Measurements from ENCODE around the gene TMX4. TPM values are rescaled to one million over a fixed set of nuclear protein-coding genes. Genes with fewer than 3 reads are reported as not detected.

The TMX4 gene
- total RNA-seq, 5 donors from 2014 or later (not counting 1 experiment from before 2014, with no cell fraction given), result 44.2 to 69.7 (median 53.3) TPM

DNA sequence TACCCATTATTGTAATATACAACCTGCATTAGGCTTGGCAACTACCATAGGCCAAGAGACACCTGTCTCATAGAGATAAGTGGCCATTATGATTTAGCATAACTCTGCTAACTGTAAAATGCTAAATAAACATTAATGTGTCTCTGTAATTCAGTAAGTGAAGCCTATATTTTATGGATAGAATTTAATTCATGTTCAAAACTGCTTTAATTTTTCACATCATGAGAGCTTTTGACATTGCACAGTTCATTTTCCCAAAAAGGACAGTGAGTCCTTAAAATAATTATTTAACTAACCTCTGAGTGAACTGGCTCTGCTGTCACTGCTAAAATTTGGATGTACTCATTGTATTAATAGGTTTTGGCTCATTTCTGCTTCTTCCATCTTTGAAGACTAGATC is 41.4 kb upstream of the TMX4 start:
- H3K27ac Mint-ChIP-seq, result no peak overlapping the region
- DNase-seq (no peak), ATAC-seq (replicated peaks in 1 of 4) (no peak)
- Histone ChIP-seq H3K27me3 (replicated peaks in 1 of 2; ENCODE audit: control insufficient read depth in 2 of 2, extremely low read depth in 1 of 2, insufficient read depth in 2 of 2, low read length in 1 of 2) (peaks cover 0 to 4% of the 10 kb centered on the region in 2 experiments), H3K27ac (ENCODE audit: low read length) (no peak overlapping the region), H3K36me3 (ENCODE audit: control insufficient read depth in 2 of 2, extremely low read depth in 1 of 2, insufficient read depth in 1 of 2, low read length in 1 of 2) (no peaks in the 10 kb centered on the region), H3K4me1 (ENCODE audit: control insufficient read depth in 1 of 2, extremely low read depth in 1 of 2, insufficient read depth in 2 of 2, low read length in 2 of 2) (no peaks in the 10 kb centered on the region), H3K4me3 (ENCODE audit: control insufficient read depth in 1 of 2, extremely low read depth in 1 of 2, low read length in 1 of 2) (no peak overlapping the region), H3K9me3 (no peaks in the 10 kb centered on the region)
- H3K9me3 Mint-ChIP-seq, result no peaks in the 10 kb centered on the region
- POLR2A ChIA-PET, result no interaction called here
- no peaks in the 10 kb centered on the region for H3K36me3 Mint-ChIP-seq
- no peak overlapping the region for H3K4me3 Mint-ChIP-seq
- CTCF ChIA-PET, result no interaction called here
- H3K4me1 Mint-ChIP-seq, result no peaks in the 10 kb centered on the region
- H3K27me3 Mint-ChIP-seq, result peaks cover 13% of the 10 kb centered on the region in 2 donors

DNA sequence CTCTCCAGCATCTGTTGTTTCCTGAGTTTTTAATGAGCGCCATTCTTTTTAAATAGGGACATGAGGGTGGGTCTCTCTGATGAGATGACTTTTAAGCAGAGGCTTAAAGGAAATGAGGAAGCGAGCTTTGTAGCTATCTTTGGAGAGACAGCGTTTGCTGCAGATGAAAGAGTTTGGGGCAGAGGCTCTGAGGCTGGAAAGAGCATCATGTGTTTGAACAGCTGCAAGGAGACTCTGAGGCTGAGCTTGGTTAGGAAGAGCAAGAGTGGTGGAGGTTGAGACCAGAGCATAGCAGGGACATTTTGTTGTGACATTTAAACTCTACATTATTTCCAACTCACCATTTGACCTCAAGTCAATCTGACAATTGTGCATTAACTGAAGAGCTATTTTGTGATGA is 38.3 kb upstream of the TMX4 start:
- H3K9me3 ChIP-seq, result no peaks in the 10 kb centered on the region
- Mint-ChIP-seq H3K27ac (no peak overlapping the region), H3K27me3 (peaks cover 4 to 5% of the 10 kb centered on the region in 2 donors), H3K36me3 (no peaks in the 10 kb centered on the region), H3K4me3 (no peak overlapping the region), H3K4me1 (no peaks in the 10 kb centered on the region), H3K9me3 (no peaks in the 10 kb centered on the region)
- DNase-seq (no peak), ATAC-seq (replicated peaks in 1 of 4) (no peak)
- H3K36me3 ChIP-seq (ENCODE audit: control insufficient read depth in 2 of 2, extremely low read depth in 1 of 2, insufficient read depth in 1 of 2, low read length in 1 of 2), result no peaks in the 10 kb centered on the region
- POLR2A ChIA-PET, result no interaction called here
- CTCF ChIA-PET, result interaction anchor here (0.6 to 1.1 kb wide), 2 partner anchors 14 to 324 kb away, joined by 6 to 7 read pairs; no protein-coding TSS in a partner anchor
- H3K27ac ChIP-seq (ENCODE audit: low read length), result no peak overlapping the region
- no peaks in the 10 kb centered on the region for H3K4me1 ChIP-seq (ENCODE audit: control insufficient read depth in 1 of 2, extremely low read depth in 1 of 2, insufficient read depth in 2 of 2, low read length in 2 of 2)
- WGBS (ENCODE audit: insufficient coverage), result 4% methylated on average over 2 of the region's 3 CpGs
- H3K4me3 ChIP-seq (ENCODE audit: control insufficient read depth in 1 of 2, extremely low read depth in 1 of 2, low read length in 1 of 2), result no peak overlapping the region
- H3K27me3 ChIP-seq (replicated peaks in 1 of 2; ENCODE audit: control insufficient read depth in 2 of 2, extremely low read depth in 1 of 2, insufficient read depth in 2 of 2, low read length in 1 of 2), result no peaks in the 10 kb centered on the region

DNA sequence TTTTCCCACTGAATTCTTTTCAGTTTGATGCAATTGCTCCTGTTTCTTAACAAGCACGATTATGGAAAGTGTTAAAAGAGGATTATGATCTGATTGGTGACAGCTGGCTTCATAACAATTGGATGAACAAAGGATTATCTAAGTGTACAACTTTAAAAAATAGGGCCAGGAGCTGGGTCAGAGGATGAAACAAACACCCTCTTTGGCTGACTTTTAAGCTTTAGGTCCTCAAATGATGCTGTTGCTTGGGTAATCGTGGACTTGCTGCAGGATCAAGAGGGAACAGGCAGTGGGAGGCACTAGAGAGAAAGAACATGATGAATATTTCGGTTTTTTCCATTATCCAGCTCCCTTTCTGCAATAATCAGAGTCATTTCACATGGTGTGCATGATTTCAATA is 35.5 kb upstream of the TMX4 start:
- no peak for DNase-seq
- no peak overlapping the region for H3K27ac Mint-ChIP-seq
- H3K36me3 ChIP-seq (ENCODE audit: control insufficient read depth in 2 of 2, extremely low read depth in 1 of 2, insufficient read depth in 1 of 2, low read length in 1 of 2), result no peaks in the 10 kb centered on the region
- no peaks in the 10 kb centered on the region for H3K9me3 ChIP-seq
- POLR2A ChIA-PET, result no interaction called here
- WGBS (ENCODE audit: insufficient coverage), result no CpG with 5 or more reads among the region's 3 CpGs
- no peak for ATAC-seq (replicated peaks in 1 of 4)
- H3K4me1 Mint-ChIP-seq, result peaks cover 0 to 5% (median 4%) of the 10 kb centered on the region in 3 donors
- H3K27ac ChIP-seq (ENCODE audit: low read length), result no peak overlapping the region
- no peaks in the 10 kb centered on the region for H3K9me3 Mint-ChIP-seq
- H3K27me3 ChIP-seq (replicated peaks in 1 of 2; ENCODE audit: control insufficient read depth in 2 of 2, extremely low read depth in 1 of 2, insufficient read depth in 2 of 2, low read length in 1 of 2), result peaks cover 0 to 4% of the 10 kb centered on the region in 2 experiments
- H3K36me3 Mint-ChIP-seq, result no peaks in the 10 kb centered on the region
- no peak overlapping the region for H3K4me3 Mint-ChIP-seq
- H3K4me3 ChIP-seq (ENCODE audit: control insufficient read depth in 1 of 2, extremely low read depth in 1 of 2, low read length in 1 of 2), result no peak overlapping the region
- CTCF ChIA-PET, result interaction anchor here (0.6 to 1.3 kb wide), 2 partner anchors 12 to 344 kb away, joined by 3 to 4 read pairs; no protein-coding TSS in a partner anchor
- H3K4me1 ChIP-seq (ENCODE audit: control insufficient read depth in 1 of 2, extremely low read depth in 1 of 2, insufficient read depth in 2 of 2, low read length in 2 of 2), result no peaks in the 10 kb centered on the region
- peaks cover 3 to 10% of the 10 kb centered on the region in 2 donors for H3K27me3 Mint-ChIP-seq

DNA sequence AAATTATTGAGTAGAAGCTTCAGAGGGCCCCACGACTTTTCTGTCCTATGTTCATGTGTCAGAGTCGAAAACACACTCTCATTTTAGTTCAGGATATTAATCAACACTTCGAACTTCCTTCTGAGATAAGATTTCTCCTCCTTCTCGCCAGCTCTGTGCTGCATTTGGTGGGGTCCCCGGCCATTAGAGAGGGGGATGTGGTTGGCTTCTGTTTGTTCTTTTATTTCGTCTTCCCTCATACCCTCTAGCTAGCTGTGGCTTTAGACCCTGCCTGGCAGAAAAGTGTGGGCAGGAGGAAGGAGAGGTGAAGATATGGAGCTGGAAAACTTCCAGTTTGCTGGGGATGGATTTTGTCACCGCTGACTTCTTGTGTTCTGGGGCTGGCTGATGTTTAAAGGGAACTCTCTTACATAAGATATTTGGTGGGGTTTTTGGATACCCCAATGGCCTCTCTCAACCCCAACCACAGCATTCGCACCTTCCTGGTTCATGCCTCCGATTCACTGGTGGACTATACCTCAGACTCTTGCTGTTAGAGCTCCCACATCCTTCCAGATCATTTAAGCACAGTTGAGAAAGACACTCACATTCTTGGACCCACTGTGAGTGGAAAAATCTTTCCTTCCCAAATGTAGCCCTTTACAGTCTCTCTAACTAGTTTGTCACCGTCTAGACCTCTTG is 30.7 kb upstream of the TMX4 start:
- Mint-ChIP-seq H3K4me3 (no peak overlapping the region), H3K27me3 (peaks cover 0 to 6% of the 10 kb centered on the region in 2 donors), H3K4me1 (peaks cover 0 to 7% (median 5%) of the 10 kb centered on the region in 3 donors), H3K27ac (no peak overlapping the region), H3K36me3 (no peaks in the 10 kb centered on the region), H3K9me3 (no peaks in the 10 kb centered on the region)
- H3K27me3 ChIP-seq (replicated peaks in 1 of 2; ENCODE audit: control insufficient read depth in 2 of 2, extremely low read depth in 1 of 2, insufficient read depth in 2 of 2, low read length in 1 of 2), result peaks cover 0 to 6% of the 10 kb centered on the region in 2 experiments
- ATAC-seq (replicated peaks in 1 of 4), result no peak
- ChIA-PET POLR2A (no interaction called here), CTCF (interaction anchor here (0.8 to 1.1 kb wide), 2 partner anchors 22 to 672 kb away, joined by 3 to 6 read pairs; no protein-coding TSS in a partner anchor)
- H3K27ac ChIP-seq (ENCODE audit: low read length), result no peak overlapping the region
- H3K36me3 ChIP-seq (ENCODE audit: control insufficient read depth in 2 of 2, extremely low read depth in 1 of 2, insufficient read depth in 1 of 2, low read length in 1 of 2), result no peaks in the 10 kb centered on the region
- no peak for DNase-seq
- H3K4me1 ChIP-seq (ENCODE audit: control insufficient read depth in 1 of 2, extremely low read depth in 1 of 2, insufficient read depth in 2 of 2, low read length in 2 of 2), result no peaks in the 10 kb centered on the region
- no peak overlapping the region for H3K4me3 ChIP-seq (ENCODE audit: control insufficient read depth in 1 of 2, extremely low read depth in 1 of 2, low read length in 1 of 2)
- whole genome bisulfite sequencing (ENCODE audit: insufficient coverage), result 69% methylated on average over 2 of the region's 10 CpGs
- no peaks in the 10 kb centered on the region for H3K9me3 ChIP-seq

DNA sequence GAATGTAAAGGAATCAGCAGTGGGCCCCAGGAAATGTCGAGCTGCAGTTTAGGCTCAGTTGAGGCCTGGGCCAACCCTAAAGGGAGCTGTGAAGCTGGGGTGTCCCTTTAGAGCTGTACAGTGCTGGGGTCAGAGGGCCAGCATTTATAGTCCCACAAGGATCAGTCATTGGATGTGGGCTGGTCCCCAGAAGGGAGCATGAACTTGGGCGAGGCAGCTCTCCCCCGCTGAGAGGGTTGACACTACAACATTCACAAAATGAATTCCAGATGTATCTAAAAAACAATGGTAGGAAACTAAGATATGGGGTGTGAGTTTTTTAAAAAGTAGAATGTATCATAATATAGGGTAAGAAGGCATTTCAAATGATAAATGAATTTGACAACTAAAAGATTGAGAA is 29.7 kb upstream of the TMX4 start:
- ChIA-PET POLR2A (no interaction called here), CTCF (interaction anchor here in 1 of 2 donors (1.1 kb wide), 1 partner anchor 672 kb away, joined by 6 read pairs; no protein-coding TSS in a partner anchor)
- no peaks in the 10 kb centered on the region for H3K36me3 ChIP-seq (ENCODE audit: control insufficient read depth in 2 of 2, extremely low read depth in 1 of 2, insufficient read depth in 1 of 2, low read length in 1 of 2)
- no peak overlapping the region for H3K4me3 ChIP-seq (ENCODE audit: control insufficient read depth in 1 of 2, extremely low read depth in 1 of 2, low read length in 1 of 2)
- no peaks in the 10 kb centered on the region for H3K9me3 ChIP-seq
- H3K27me3 ChIP-seq (replicated peaks in 1 of 2; ENCODE audit: control insufficient read depth in 2 of 2, extremely low read depth in 1 of 2, insufficient read depth in 2 of 2, low read length in 1 of 2), result peaks cover 0 to 6% of the 10 kb centered on the region in 2 experiments
- no peak for DNase-seq
- Mint-ChIP-seq H3K36me3 (no peaks in the 10 kb centered on the region), H3K4me1 (peaks cover 0 to 7% (median 5%) of the 10 kb centered on the region in 3 donors), H3K9me3 (no peaks in the 10 kb centered on the region), H3K27me3 (peaks cover 2 to 6% of the 10 kb centered on the region in 2 donors), H3K4me3 (no peak overlapping the region), H3K27ac (no peak overlapping the region)
- no peaks in the 10 kb centered on the region for H3K4me1 ChIP-seq (ENCODE audit: control insufficient read depth in 1 of 2, extremely low read depth in 1 of 2, insufficient read depth in 2 of 2, low read length in 2 of 2)
- WGBS (ENCODE audit: insufficient coverage), result 100% methylated on average over 1 of the region's 3 CpGs
- no peak overlapping the region for H3K27ac ChIP-seq (ENCODE audit: low read length)
- no peak for ATAC-seq (replicated peaks in 1 of 4)

DNA sequence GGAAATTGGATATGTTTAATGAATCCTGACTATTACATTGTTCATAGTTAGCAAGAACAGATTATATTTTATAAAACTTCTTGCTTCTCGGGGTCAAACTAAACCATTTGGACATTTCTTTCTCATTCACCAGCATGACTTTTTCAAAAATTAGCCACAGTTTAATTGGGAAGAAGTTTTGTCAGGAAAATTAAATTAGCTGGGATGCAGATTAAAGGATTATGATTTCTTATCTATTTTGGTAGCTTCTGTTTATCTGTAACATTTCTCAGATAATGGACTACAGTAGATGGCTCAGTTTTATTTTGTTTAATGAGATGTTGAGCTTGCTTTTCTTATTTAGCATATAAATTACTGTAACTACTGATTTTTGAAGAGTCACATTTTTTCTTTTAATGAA is 26.4 kb upstream of the TMX4 start:
- no peaks in the 10 kb centered on the region for H3K36me3 Mint-ChIP-seq

More for the DNA sequence above, 26.4 kb upstream of the TMX4 start:
- no CpG with 5 or more reads among the region's 1 CpG for WGBS (ENCODE audit: insufficient coverage)
- no peaks in the 10 kb centered on the region for H3K36me3 ChIP-seq (ENCODE audit: control insufficient read depth in 2 of 2, extremely low read depth in 1 of 2, insufficient read depth in 1 of 2, low read length in 1 of 2)
- peaks cover 0 to 9% (median 7%) of the 10 kb centered on the region in 3 donors for H3K4me1 Mint-ChIP-seq
- H3K4me3 ChIP-seq (ENCODE audit: control insufficient read depth in 1 of 2, extremely low read depth in 1 of 2, low read length in 1 of 2), result no peak overlapping the region
- H3K4me3 Mint-ChIP-seq, result no peak overlapping the region
- ChIA-PET CTCF (interaction anchor here (0.6 to 5.0 kb wide), 9 partner anchors 16 to 1957 kb away, joined by 3 to 90 read pairs (median 6); no protein-coding TSS in a partner anchor), POLR2A (interaction anchor here in 1 of 2 donors (0.6 kb wide), 1 partner anchor 596 kb away, joined by 4 read pairs; no protein-coding TSS in a partner anchor)
- no peaks in the 10 kb centered on the region for H3K9me3 Mint-ChIP-seq
- H3K4me1 ChIP-seq (ENCODE audit: control insufficient read depth in 1 of 2, extremely low read depth in 1 of 2, insufficient read depth in 2 of 2, low read length in 2 of 2), result no peaks in the 10 kb centered on the region
- H3K27ac ChIP-seq (ENCODE audit: low read length), result no peak overlapping the region
- H3K27me3 Mint-ChIP-seq, result peaks cover 11 to 12% of the 10 kb centered on the region in 2 donors
- no peak overlapping the region for H3K27ac Mint-ChIP-seq
- H3K9me3 ChIP-seq, result no peaks in the 10 kb centered on the region
- peaks cover 0 to 13% of the 10 kb centered on the region in 2 experiments for H3K27me3 ChIP-seq (replicated peaks in 1 of 2; ENCODE audit: control insufficient read depth in 2 of 2, extremely low read depth in 1 of 2, insufficient read depth in 2 of 2, low read length in 1 of 2)
- ATAC-seq (replicated peaks in 1 of 4), result no peak
- DNase-seq, result no peak

Data from T-cell (primary cell).